ENCODE data around the gene CLCN1. TPM values are rescaled to one million over a fixed set of nuclear protein-coding genes. Genes with fewer than 3 reads are reported as not detected.

CLCN1 gene
- total RNA-seq, 2 donors from 2014 or later, result not detected

DNA sequence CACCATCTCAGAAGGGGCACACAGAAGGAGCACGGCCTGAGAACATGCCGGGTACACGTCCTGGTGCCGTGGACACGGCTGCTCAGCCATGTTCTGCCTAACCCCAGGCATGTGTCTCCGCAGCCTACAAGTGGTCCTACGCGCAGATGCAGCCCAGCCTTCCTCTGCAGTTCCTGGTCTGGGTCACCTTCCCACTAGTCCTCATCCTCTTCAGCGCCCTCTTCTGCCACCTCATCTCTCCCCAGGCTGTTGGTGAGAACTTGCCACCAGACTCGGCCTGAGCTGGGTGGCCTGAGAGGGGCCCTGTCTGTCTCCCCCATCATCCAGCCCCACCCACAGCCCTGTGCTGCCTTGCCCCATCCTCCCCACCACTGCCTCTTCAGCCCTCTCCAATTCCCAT is 5.3 kb downstream of the CLCN1 start:
- WGBS, 2 donors, result 60 to 92% methylated on average over 2 to 9 of the region's 10 CpGs
- Histone ChIP-seq H3K27ac (no peak overlapping the region), H3K27me3 (no peaks in the 10 kb centered on the region), H3K36me3 (replicated peaks in 1 of 2; ENCODE audit: insufficient read depth in 1 of 2, low read depth in 2 of 2) (no peaks in the 10 kb centered on the region), H3K4me1 (no peaks in the 10 kb centered on the region), H3K4me3 (no peak overlapping the region), H3K9me3 (no peaks in the 10 kb centered on the region)
- no peak for TF ChIP-seq POLR2A (IDR thresholded peaks at IDR 0.05)
- TF ChIP-seq, protein P1, sequence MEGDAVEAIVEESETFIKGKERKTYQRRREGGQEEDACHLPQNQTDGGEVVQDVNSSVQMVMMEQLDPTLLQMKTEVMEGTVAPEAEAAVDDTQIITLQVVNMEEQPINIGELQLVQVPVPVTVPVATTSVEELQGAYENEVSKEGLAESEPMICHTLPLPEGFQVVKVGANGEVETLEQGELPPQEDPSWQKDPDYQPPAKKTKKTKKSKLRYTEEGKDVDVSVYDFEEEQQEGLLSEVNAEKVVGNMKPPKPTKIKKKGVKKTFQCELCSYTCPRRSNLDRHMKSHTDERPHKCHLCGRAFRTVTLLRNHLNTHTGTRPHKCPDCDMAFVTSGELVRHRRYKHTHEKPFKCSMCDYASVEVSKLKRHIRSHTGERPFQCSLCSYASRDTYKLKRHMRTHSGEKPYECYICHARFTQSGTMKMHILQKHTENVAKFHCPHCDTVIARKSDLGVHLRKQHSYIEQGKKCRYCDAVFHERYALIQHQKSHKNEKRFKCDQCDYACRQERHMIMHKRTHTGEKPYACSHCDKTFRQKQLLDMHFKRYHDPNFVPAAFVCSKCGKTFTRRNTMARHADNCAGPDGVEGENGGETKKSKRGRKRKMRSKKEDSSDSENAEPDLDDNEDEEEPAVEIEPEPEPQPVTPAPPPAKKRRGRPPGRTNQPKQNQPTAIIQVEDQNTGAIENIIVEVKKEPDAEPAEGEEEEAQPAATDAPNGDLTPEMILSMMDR (IDR thresholded peaks at IDR 0.05), result no peak
- no peak for ATAC-seq
- DNase-seq, result no peak
- intact Hi-C loops (cut with DNase I), result no loop called here

DNA sequence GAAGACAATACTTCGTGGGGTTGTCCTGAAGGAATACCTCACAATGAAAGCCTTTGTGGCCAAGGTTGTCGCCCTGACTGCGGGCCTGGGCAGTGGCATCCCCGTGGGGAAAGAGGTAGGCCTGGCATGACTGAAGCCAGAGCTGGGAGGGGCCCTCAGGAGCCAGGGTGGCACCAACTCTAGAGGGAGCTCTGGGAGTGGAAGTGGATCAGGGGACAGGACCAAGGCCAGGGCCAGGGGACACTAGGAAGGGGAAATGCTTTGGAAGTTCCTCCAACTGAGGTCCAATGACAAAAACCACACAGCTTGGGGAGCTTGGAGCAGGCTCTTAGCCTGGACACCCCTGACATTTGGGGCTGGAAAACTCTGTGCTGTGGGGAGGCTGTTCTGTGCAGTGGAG is 5.8 kb downstream of the CLCN1 start:
- no peak for TF ChIP-seq POLR2A (IDR thresholded peaks at IDR 0.05)
- TF ChIP-seq, protein P1 (IDR thresholded peaks at IDR 0.05), result peak in 2 of 7 experiments; percentile 8 to 20
- WGBS, 2 donors, result 61 to 65% methylated on average over 4 of the region's 4 CpGs
- H3K27me3 ChIP-seq, result no peaks in the 10 kb centered on the region
- H3K4me1 ChIP-seq, result no peaks in the 10 kb centered on the region
- H3K4me3 ChIP-seq, result no peak overlapping the region
- ATAC-seq, result no peak
- no peaks in the 10 kb centered on the region for H3K9me3 ChIP-seq
- H3K36me3 ChIP-seq (replicated peaks in 1 of 2; ENCODE audit: insufficient read depth in 1 of 2, low read depth in 2 of 2), result no peaks in the 10 kb centered on the region
- intact Hi-C loops (cut with DNase I), result no loop called here
- H3K27ac ChIP-seq, result no peak overlapping the region
- DNase-seq, result peak in 1 of 4 donors; percentile 36

GRCh38 chr7:143322760-143323633 is 7.1 kb downstream of the CLCN1 start:
- WGBS, 2 donors, result 76 to 80% methylated on average over 21 to 23 of the region's 23 CpGs
- no peak for DNase-seq
- H3K4me1 ChIP-seq, result no peaks in the 10 kb centered on the region
- no peak for TF ChIP-seq POLR2A (IDR thresholded peaks at IDR 0.05)
- TF ChIP-seq, protein P1 (IDR thresholded peaks at IDR 0.05), result no peak
- H3K27me3 ChIP-seq, result no peaks in the 10 kb centered on the region
- H3K27ac ChIP-seq, result no peak overlapping the region
- intact Hi-C loops (cut with DNase I), result no loop called here
- H3K36me3 ChIP-seq (replicated peaks in 1 of 2; ENCODE audit: insufficient read depth in 1 of 2, low read depth in 2 of 2), result no peaks in the 10 kb centered on the region
- no peak overlapping the region for H3K4me3 ChIP-seq
- ATAC-seq, result no peak
- no peaks in the 10 kb centered on the region for H3K9me3 ChIP-seq

- ATAC-seq, result no peak
- 67 to 77% methylated on average over 12 of the region's 12 CpGs for WGBS, 2 donors
Observed at GRCh38 chr7:143323653-143324052, 7.7 kb downstream of the CLCN1 start.

More at GRCh38 chr7:143323653-143324052, 7.7 kb downstream of the CLCN1 start:
- TF ChIP-seq, protein P1 (IDR thresholded peaks at IDR 0.05), result no peak
- TF ChIP-seq POLR2A (IDR thresholded peaks at IDR 0.05), result no peak
- no peak overlapping the region for H3K27ac ChIP-seq
- H3K36me3 ChIP-seq (replicated peaks in 1 of 2; ENCODE audit: insufficient read depth in 1 of 2, low read depth in 2 of 2), result no peaks in the 10 kb centered on the region
- no peak for DNase-seq
- H3K4me1 ChIP-seq, result no peaks in the 10 kb centered on the region
- H3K27me3 ChIP-seq, result no peaks in the 10 kb centered on the region
- no peaks in the 10 kb centered on the region for H3K9me3 ChIP-seq
- H3K4me3 ChIP-seq, result no peak overlapping the region
- intact Hi-C loops (cut with DNase I), result no loop called here
